Esophagus squamous epithelium (tissue), 4 donors: ENCODE measurements around the gene MOB3B.

Source experiments
- CTCF ChIP-seq, 6 experiments: fragments of 450-650 bp in 4 of 6; fragments of 200-600 bp in 2 of 6; sonication (generic) in 2 of 6; IDR thresholded peaks; one replicate each; pipeline ENCODE4 v1.5.1; 2016 to 2019; ENCODE audit warnings: antibody characterized with exemption in 6 of 6, mild to moderate bottlenecking in 4 of 6, moderate library complexity in 4 of 6
- POLR2A ChIP-seq, 4 donors: fragments of 450-650 bp; IDR thresholded peaks; one replicate each; pipeline ENCODE4 v1.6.1; 2017; ENCODE audit warnings: antibody characterized with exemption in 4 of 4, mild to moderate bottlenecking in 4 of 4, moderate library complexity in 3 of 4

- TF ChIP-seq POLR2A (IDR thresholded peaks at IDR 0.05) = peak in 2 of 4 donors; percentile 37 to 44
- TF ChIP-seq CTCF (IDR thresholded peaks at IDR 0.05) = no peak
These were observed 42.9 kb upstream of the MOB3B start for GRCh38 chr9:27572566-27572917.
